Fibroblast of skin of scalp (primary cell): Measurements from ENCODE around the gene PHKB.
"Not testable (repeated sequence)": the region's sequence is repeated elsewhere in the genome, so short reads cannot be mapped to it uniquely, and the experiment has no call there.

Experiments
- DNase-seq: peaks from one replicate; pipeline ENCODE4 v3.0.0-alpha.2; 2013

The PHKB gene

GRCh38 chr16:47470211-47470610 lies 9.1 kb downstream of the PHKB start:
- DNase-seq: no peak

DNA sequence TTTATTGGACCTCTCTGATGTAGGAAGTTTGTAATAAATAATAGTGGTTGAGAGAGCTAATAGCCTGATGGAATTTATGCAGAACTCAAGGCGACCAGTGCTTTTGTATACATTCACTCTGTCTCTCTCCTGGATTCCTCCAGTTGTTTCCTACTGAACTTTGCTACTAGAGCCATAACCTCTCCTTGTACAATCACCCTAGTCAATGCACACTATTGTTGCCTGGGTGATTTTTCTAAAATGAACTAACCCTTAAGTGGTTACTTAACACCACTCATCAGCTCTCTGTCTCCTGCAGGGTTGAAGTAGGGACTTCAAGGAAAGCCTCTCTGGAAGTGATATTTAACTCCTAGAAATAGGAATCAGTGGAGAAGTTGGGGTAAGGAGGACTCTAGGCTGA lies 9.7 kb downstream of the PHKB start:
- DNase-seq: no peak

DNA sequence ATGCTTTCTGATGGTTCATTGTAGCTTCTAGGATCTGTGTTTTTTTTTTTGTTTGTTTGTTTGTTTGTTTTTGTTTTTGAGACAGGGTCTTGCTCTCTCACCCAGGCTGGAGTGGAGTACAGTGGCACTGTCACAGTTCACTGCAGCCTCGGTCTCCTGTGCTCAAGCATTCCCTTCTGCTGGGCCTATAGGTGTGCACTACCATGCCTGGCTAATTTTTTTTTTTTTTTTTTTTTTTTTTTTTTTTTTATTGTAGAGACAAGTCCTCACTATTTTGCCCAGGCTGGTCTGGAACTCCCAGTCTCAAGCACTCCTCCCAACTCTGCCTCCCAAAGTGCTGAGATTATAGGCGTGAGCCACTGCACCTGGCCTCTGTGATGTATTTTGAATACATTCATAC lies 11.9 kb downstream of the PHKB start:
- DNase-seq: not testable (repeated sequence)

DNA sequence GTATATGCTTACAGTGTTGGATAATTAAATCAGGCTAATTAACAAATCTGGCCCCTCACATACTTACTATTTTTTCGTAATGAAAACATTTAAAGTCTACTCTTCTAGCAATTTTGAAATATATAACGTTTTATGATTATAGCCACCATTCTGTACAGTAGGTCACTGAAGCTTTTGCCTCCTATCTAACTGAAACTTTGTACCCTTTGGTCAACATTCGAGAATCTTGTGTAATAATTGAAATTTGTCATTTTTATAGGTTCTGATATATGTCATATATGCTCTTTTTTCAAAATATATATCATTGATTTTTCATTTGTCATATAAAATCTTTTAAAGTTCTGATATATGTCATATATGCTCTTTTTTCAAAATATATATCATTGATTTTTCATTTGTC lies 12.7 kb downstream of the PHKB start:
- DNase-seq: no peak

DNA sequence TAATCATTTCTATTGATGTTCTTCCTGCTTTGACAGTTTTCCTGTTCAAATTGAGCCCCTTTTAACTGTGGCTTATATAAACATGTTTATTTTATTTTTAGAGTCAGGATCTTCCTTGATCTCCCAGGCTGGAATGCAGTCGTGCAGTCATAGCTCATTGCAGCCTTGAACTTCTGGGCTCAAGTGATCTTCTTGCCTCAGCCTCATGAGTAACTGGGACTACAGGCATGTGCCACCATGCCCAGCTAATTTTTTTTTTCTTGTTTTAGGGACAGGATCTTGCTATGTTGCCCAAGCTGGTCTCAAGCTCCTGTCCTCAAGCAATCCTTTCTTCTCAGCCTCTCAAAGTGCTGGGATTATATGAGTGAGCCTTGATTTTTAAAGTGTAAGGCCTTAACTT lies 14.7 kb downstream of the PHKB start:
- DNase-seq: peak; percentile 39

- no peak for DNase-seq
Observed at GRCh38 chr16:47476654-47477345, 15.7 kb downstream of the PHKB start.

DNA sequence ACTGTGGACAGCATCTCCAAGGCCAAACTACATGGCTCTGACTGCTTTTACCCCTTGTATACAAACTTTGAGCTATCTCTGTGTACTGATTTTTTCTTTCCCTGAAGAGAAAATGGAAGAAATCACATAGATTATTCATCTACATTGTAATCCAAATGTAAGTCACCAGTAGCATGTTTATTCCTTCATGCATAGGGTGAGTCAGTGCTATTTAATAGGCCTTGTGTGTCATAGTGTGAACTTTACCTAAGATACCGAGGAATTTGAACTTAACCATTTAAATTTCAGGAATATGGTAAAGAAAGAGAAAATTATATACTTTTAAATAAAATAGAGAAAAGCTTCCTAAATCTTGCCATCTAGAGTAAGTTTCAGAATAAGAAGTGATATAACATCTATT lies 16.5 kb downstream of the PHKB start:
- DNase-seq: peak; percentile 13

DNA sequence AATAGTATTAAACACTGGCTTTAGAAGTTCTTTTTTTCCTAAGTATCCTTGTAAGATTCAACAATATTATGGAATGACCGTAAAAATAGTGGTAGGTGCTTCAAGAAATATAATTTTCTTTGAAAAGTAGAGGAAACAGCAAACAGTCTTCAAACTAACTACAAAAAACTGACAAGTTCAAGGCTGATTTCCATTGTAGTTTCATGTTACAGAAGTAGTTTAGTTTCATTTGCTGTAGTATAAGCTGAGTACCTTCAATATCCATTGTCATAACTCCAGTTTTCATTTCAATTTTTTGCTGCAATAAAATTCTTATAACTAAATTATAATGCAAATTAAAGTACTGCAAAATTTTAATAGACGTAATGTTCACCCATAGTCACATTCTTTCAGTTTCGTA lies 19.3 kb downstream of the PHKB start:
- no peak for DNase-seq

- DNase-seq: no peak
Observed at GRCh38 chr16:47481698-47482374, 20.7 kb downstream of the PHKB start.

DNA sequence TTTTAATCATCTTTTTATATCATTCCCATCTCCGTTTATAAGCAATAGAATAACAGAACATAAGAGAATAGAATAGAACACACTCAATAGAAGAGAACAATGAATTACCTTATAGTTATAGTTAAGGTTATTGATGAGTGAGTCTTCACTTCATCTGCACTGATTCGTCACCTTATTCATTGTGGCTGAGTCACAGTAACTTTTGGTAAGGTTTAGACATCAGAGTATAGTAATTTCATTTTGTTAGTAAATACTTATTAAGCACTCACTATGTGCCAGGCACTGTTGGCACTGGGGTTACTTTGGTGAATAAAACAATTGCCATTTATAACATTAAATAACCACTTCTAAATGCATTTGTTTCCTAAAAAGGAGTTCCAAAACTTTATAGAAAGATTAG lies 22.5 kb downstream of the PHKB start:
- DNase-seq: no peak

DNA sequence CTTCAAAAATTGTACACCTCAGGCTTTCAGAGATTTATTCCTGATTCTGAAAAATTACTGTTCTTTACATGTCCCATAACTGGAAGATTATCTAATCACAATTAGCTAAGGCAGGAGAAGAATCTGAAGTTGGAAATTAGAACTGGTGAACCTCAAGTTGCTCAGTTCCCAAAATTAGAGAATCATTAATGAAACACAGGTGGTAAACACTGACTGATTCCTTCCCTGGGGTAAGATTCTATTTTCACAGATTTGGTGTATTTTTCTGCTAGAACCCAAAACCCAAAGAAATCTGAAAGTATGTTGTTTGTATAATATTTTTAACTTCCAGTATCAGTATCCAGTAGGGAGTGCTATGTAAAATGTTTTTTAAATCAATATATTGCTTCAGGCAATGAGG lies 25.7 kb downstream of the PHKB start:
- no peak for DNase-seq

DNA sequence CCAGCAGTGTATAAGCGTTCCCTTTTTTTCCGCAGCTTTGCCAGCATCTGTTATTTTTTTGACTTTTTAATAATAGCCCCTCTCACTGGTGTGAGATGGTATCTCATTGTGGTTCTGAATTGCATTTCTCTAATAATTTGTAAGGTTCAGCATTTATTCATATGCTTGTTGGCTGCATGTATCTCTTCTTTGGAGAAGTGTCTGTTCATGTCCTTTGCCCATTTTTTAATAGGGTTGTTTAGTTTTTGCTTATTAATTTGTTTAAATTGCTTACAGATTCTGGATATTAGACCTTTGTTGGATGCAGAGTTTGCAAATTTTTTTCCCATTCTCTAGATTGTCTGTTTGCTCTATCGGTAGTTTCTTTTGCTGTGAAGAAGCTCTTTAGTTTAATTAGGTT lies 26.9 kb downstream of the PHKB start:
- DNase-seq: no peak

DNA sequence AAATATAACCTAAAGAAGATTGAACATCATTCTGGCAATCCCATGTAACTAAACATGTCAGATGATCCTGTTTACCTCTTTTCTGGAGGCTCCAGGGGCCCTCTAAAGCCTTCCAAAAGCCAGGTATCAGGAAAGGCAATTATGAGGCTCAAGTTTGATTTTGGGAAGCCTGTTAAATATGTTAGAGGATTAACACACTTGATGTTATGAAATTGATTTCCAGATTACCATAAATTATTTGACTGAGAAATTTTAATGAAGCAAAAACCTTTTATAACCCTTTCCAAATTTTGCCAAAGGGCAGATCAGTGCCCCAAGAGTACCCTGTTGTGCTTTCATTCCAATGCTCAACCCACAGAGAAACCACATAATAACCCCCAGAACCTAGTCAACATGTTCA lies 29.3 kb downstream of the PHKB start:
- no peak for DNase-seq

DNA sequence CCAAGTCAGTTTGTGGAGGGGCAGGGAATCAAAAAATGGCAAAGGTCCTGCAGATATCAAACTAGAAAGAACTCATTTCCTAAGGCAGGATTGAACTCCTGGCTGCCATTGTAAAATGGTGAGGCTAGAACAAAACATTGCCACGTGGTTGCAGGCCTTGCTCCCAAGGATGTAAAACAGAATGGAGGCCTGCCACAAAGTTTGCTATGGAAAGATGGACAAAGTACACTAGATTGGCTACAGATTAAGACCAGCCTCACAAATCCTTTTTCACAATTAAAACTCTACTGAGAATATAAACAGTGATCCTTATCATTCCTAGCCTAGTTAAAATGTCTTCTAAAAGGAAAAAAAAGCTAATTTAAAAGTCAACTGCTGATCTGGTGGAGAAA lies 30.9 kb downstream of the PHKB start:
- DNase-seq: no peak

DNA sequence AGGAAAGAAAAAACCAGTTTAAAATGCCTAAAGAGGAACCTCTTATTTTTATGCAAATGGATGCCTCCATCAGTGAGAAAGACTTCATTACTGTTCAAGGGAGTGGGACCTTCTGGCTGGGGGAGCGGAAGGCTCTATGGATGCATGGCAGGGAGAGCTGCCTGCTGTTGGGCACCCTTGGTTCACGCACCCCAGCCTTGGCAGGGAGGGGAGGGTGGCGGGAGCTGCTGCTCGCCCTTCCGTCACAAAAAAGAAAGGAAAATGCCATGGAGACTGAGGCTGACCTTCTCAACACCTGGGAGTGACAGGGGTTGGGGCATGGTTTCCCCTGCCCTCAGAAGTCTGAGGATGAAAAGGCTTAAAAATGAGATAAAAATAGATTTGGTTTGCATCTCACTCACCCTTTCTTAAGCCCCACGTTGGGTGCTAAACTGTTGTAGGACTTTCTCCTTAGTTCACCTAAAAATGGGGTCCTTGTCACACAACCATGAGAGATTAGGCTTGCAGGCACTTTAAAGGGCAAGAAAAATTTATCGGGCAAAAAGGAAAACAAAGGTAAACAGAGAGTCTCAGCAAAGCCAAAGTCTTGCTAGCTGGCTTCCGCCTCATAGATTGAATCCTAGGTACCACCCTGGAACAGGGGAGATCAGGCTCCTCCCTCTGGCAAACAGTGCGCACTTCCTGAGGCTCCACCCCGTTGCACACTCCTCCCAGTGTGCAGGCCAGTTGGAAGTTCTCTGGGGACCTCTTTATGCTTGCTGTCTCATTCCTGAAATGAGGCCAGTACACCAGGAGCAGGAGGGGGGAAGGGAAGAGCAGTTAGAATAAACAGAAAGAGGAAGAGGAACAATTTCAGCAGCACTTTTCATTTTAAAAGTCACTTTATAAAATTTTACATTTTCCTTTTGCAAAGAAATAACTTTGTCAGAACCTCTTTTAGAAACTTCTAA lies 31.6 kb downstream of the PHKB start:
- DNase-seq: peak; percentile 64

- DNase-seq: no peak
Observed at GRCh38 chr16:47493381-47494337, 32.5 kb downstream of the PHKB start.

DNA sequence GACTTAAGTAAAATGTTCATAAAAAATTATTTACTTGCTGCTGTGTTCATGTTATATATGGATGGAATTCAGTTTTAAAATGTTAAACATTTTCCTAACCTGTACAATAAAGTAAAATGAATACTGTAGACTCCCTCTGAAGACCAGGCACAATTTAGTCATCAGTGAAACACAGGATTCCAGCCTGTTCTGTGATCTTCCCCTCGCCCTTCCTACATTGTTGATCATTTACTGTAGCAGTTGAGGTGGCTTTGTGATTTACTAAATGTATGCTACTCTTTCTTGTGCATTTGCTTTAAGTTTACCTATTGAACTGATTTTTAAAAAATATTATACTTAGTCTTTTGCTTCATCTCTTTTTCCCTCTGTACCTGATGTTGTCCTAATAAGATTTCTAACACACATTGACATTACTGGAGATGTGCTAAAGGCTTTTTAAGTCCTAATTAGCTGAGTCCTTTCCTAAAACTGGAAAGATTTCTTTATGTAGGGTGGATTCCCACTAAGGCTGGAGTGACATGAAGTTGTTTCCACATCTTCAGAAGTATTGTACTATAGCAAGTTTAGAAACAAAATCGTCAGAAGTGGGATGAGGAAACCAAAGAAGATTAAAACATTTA lies 38.1 kb downstream of the PHKB start:
- no peak for DNase-seq

DNA sequence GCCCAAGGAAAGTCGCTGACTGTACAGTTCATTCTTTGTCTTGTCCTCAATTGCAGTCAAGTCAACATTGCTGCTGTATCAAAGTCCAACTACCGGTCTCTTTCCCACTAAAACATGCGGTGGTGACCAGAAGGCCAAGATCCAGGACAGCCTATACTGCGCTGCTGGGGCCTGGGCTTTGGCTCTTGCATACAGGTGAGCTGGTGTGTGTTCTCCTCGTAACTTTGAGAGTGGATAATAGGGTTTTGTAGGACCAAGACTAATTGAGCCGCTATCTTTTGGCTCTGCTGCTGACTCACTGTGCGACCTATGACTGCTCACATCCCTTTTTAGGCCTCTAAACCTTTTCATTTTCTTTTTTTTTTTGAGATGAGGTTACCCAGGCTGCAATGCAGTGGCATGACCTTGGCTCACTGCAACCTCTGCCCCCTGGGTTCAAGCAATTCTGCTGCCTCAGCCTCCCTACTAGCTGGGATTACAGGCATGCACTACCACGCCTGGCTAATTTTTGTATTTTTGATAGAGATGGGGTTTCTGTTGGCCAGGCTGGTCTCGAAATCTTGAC lies 38.7 kb downstream of the PHKB start:
- no peak for DNase-seq

DNA sequence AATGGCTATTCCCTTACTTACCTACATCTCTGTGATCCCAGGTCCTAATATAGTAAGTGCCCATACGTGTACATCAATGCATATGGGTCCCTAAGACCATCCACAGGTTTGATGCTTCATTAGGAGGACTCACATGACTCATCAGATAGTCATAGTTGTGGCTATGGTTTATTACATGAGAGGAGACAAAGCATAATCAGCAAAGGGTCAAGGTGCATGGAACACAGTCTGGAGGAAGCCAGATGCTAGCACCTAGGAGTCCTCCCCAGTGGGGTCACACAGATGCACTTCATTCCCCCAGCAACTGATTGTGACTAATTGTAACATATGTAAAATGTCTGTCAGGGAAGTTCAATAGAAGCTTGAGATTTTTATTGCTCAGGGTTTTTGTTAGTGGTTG lies 42.8 kb downstream of the PHKB start:
- DNase-seq: no peak

GRCh38 chr16:47504599-47504998 lies 43.5 kb downstream of the PHKB start:
- DNase-seq: no peak

DNA sequence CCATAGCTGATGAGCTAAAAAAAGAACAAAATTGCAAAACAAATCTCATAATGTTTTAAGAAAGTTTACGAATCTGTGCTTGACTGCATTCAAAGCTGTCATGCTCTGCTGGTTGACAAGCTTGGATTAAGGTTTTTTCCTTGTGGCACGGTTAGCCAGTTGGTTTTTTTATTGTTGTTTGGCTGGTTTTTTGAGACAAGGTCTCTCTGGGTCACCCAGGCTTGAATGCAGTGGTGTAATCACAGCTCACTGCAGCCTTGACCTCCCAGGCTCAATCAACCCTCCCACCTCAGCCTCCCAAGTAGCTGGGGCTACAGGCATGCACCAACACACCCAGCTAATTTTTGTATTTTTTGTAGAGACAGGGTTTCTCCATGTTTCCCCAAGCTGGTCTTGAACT lies 45.7 kb downstream of the PHKB start:
- DNase-seq: no peak

DNA sequence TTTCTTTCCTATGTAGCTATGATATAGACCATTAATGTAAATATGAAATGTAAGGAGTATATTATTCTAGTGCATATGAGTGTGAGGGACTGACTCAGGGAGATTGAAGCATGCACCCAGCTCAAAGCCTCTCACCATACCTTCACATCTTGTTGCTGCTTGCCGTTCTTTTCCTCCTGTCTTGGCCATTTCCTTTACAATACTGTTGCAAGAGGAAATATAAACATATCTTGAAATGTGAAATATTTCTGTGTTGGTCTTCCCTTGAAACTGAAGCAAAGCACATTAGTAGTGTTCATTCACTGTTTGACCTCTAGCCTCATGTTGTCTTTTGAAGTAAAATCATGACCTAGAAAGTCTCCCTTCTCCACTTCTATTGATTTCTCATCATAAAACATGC lies 46.6 kb downstream of the PHKB start:
- no peak for DNase-seq
